ENCODE data around the gene HYLS1. TPM values are rescaled to one million over a fixed set of nuclear protein-coding genes. Genes with fewer than 3 reads are reported as not detected.

Gene HYLS1
- total RNA-seq, 1 donor, result 10.4 TPM

- no peak for TF ChIP-seq CTCF (IDR thresholded peaks at IDR 0.05; ENCODE audit: insufficient read depth, low read depth, low read length)
- H3K4me3 ChIP-seq (ENCODE audit: low read depth, low read length), result no peak overlapping the region
- DNase-seq (ENCODE audit: low read depth), result no peak
Measured at GRCh38 chr11:125933030-125933813, 45.8 kb downstream of the HYLS1 start.

- no peak for DNase-seq (ENCODE audit: low read depth)
- no peak for TF ChIP-seq CTCF (IDR thresholded peaks at IDR 0.05; ENCODE audit: insufficient read depth, low read depth, low read length)
- no peak overlapping the region for H3K4me3 ChIP-seq (ENCODE audit: low read depth, low read length)
Measured at GRCh38 chr11:125934473-125934872, 47.0 kb downstream of the HYLS1 start.

GRCh38 chr11:125935056-125935455 lies 47.6 kb downstream of the HYLS1 start:
- TF ChIP-seq CTCF (IDR thresholded peaks at IDR 0.05; ENCODE audit: insufficient read depth, low read depth, low read length), result no peak
- H3K4me3 ChIP-seq (ENCODE audit: low read depth, low read length), result no peak overlapping the region
- DNase-seq (ENCODE audit: low read depth), result no peak

- DNase-seq (ENCODE audit: low read depth), result no peak
- TF ChIP-seq CTCF (IDR thresholded peaks at IDR 0.05; ENCODE audit: insufficient read depth, low read depth, low read length), result no peak
- H3K4me3 ChIP-seq (ENCODE audit: low read depth, low read length), result no peak overlapping the region
Measured at GRCh38 chr11:125935618-125936199, 48.2 kb downstream of the HYLS1 start.

GRCh38 chr11:125938418-125938817 lies 51.0 kb downstream of the HYLS1 start:
- TF ChIP-seq CTCF (IDR thresholded peaks at IDR 0.05; ENCODE audit: insufficient read depth, low read depth, low read length), result no peak

GRCh38 chr11:125939081-125939521 lies 51.6 kb downstream of the HYLS1 start:
- no peak for DNase-seq (ENCODE audit: low read depth)
- TF ChIP-seq CTCF (IDR thresholded peaks at IDR 0.05; ENCODE audit: insufficient read depth, low read depth, low read length), result no peak
- H3K4me3 ChIP-seq (ENCODE audit: low read depth, low read length), result no peak overlapping the region

More at GRCh38 chr11:125938418-125938817, 51.0 kb downstream of the HYLS1 start:
- no peak overlapping the region for H3K4me3 ChIP-seq (ENCODE audit: low read depth, low read length)
- DNase-seq (ENCODE audit: low read depth), result no peak

Data from fibroblast of villous mesenchyme (primary cell).